Measurements from ENCODE around the gene ADI1. TPM values are rescaled to one million over a fixed set of nuclear protein-coding genes. Genes with fewer than 3 reads are reported as not detected.

ADI1 gene
- total and polyA plus RNA-seq, 2 of the 8 experiments (the other 6 are each of a cell fraction or from before 2014, with no cell fraction given), result 12.2 to 40.2 TPM

DNA sequence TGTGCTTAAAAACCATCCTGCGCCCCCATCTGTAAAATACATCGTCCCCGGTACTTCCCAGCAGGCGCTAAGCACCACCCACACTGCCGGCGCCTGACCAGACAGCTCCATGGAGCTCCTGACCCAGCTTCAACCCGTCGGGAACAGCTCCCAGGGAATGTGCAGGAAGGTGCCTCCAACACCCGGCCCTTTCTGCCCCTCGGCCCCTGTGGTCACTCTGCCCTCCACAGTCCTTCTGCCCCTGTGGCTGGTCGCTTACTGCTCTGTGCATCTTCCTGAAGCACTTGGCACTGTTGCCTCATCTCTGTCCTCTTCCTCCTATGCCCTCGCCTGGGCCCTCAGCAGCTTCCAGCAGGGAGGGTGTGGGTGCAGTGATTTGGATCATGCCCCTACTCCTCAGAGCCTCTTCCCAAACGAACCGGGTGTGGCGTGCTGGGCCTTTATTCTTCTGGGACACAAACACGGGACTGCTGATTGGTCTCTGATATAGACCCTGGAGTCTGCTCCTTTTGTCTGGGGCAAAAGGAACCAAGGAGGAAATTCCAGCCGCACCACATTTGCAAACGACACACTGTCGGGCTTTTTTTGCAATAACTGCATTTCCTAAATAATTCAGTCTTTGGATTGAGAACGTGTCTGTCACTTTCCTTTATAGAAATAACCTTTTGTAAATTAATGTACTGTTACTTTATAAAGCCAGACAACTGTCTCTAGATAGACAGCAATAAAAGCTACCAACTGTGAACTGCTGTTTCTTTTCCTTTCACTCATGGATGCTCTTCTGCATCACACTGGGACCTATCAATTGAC is 65.9 kb downstream of the ADI1 start:
- Histone ChIP-seq H3K79me2 (ENCODE audit: control insufficient read depth in 1 of 2, insufficient read depth in 2 of 2, low read length in 2 of 2) (no peaks in the 10 kb centered on the region), H4K20me1 (replicated peaks in 1 of 2; ENCODE audit: control insufficient read depth in 1 of 2, insufficient read depth in 2 of 2, low read length in 2 of 2) (peaks cover 0 to 6% of the 10 kb centered on the region in 2 experiments), H2BK120ac (replicated peaks; ENCODE audit: low read depth, low read length) (no peak overlapping the region), H4K8ac (ENCODE audit: extremely low read depth, insufficient read depth, low read length) (no peak overlapping the region), H3K4me2 (ENCODE audit: insufficient read depth in 1 of 2, low read depth in 2 of 2, low read length in 2 of 2) (no peak overlapping the region), H3K4me1 (replicated peaks in 1 of 4; ENCODE audit: control insufficient read depth in 3 of 4, insufficient read depth in 4 of 4, low read length in 3 of 4) (no peaks in the 10 kb centered on the region), H3K27ac (ENCODE audit: low read depth, low read length) (no peak overlapping the region), H2AK5ac (ENCODE audit: low read depth, low read length) (no peak overlapping the region), H3K14ac (ENCODE audit: insufficient read length) (no peak overlapping the region), H3K79me1 (ENCODE audit: low read depth, low read length) (peaks cover 2% of the 10 kb centered on the region; the same call in 1 of the 2 replicates), H3K23ac (ENCODE audit: insufficient read length) (no peak overlapping the region), H3K9ac (replicated peaks in 1 of 4; ENCODE audit: extremely low read depth in 1 of 4, low read depth in 3 of 4, low read length in 3 of 4) (no peak overlapping the region), H3K9me3 (ENCODE audit: insufficient read depth in 2 of 2, low read depth in 1 of 2, low read length in 1 of 2) (no peaks in the 10 kb centered on the region), H2AFZ (ENCODE audit: low read length) (no peak overlapping the region), H3K4ac (replicated peaks; ENCODE audit: insufficient read length, low read depth, low read length) (no peak overlapping the region), H3K36me3 (ENCODE audit: control insufficient read depth in 2 of 4, insufficient read depth in 4 of 4, low read length in 3 of 4) (peaks cover 0 to 7% (median 2%) of the 10 kb centered on the region in 4 experiments; a peak in 2 of 8 replicates), H2BK20ac (ENCODE audit: low read length) (no peak overlapping the region), H3K18ac (ENCODE audit: extremely low read depth, low read length) (no peak overlapping the region), H3K4me3 (ENCODE audit: extremely low read depth in 1 of 4, insufficient read depth in 2 of 4, low read depth in 3 of 4, low read length in 4 of 4) (no peak overlapping the region), H2BK5ac (ENCODE audit: low read depth, low read length) (no peak overlapping the region), H3K27me3 (replicated peaks in 1 of 4; ENCODE audit: control insufficient read depth in 3 of 4, extremely low read depth in 1 of 4, insufficient read depth in 3 of 4, low read length in 3 of 4) (no peaks in the 10 kb centered on the region), H2BK12ac (ENCODE audit: low read depth, low read length) (no peak overlapping the region), H3K56ac (replicated peaks; ENCODE audit: insufficient read length, low read depth, low read length) (no peak overlapping the region), H3K23me2 (ENCODE audit: low read depth, low read length) (no peaks in the 10 kb centered on the region), H4K5ac (ENCODE audit: insufficient read length, low read depth, low read length) (no peak overlapping the region), H2BK15ac (ENCODE audit: low read length) (no peak overlapping the region), H4K91ac (replicated peaks; ENCODE audit: insufficient read length, low read length) (no peak overlapping the region)
- POLR2A ChIA-PET (ENCODE audit: partially characterized antibody), result no interaction called here
- DNase-seq (ENCODE audit: low read depth in 1 of 2, low spot score in 2 of 2), result peak in 1 of 2 experiments; percentile 32
- FAIRE-seq, result no peak
- CTCF ChIA-PET (ENCODE audit: partially characterized antibody), result interaction anchor here (3.2 to 5.4 kb wide), 3 partner anchors 9 to 30 kb away, joined by 20 to 51 read pairs (median 33); no protein-coding TSS in a partner anchor
- WGBS, 2 experiments (ENCODE audit: extremely low coverage in 1 of 2, insufficient coverage in 1 of 2, insufficient read length in 1 of 2, insufficient replicate concordance in 2 of 2, low coverage in 1 of 2, low lambda C conversion rate in 2 of 2, missing lambda C conversion rate in 1 of 2), result 92% methylated on average over 20 of the region's 20 CpGs; no CpG with 5 or more reads in 1 of the 2 experiments
- TF ChIP-seq PHF8 (conservative IDR thresholded peaks at IDR 0.05; ENCODE audit: low read depth, low read length) (no peak), EGR1 (IDR thresholded peaks at IDR 0.05; ENCODE audit: borderline replicate concordance, low read depth, low read length) (no peak), NANOG (IDR thresholded peaks at IDR 0.05; ENCODE audit: insufficient read depth, low read depth, low read length, poor library complexity, severe bottlenecking) (no peak), HDAC2 (IDR thresholded peaks at IDR 0.05; ENCODE audit: borderline replicate concordance in 1 of 2, low read depth in 2 of 2, low read length in 2 of 2) (no peak), TBP (IDR thresholded peaks at IDR 0.05; ENCODE audit: low read depth, low read length) (no peak), CHD1 (IDR thresholded peaks at IDR 0.05; ENCODE audit: low read depth, low read length) (no peak), POLR2A (IDR thresholded peaks at IDR 0.05; ENCODE audit: control extremely low read depth in 1 of 2, low read depth in 2 of 2, low read length in 2 of 2) (no peak), SUZ12 (IDR thresholded peaks at IDR 0.05; ENCODE audit: low read length) (no peak)
- TF ChIP-seq, protein P1, sequence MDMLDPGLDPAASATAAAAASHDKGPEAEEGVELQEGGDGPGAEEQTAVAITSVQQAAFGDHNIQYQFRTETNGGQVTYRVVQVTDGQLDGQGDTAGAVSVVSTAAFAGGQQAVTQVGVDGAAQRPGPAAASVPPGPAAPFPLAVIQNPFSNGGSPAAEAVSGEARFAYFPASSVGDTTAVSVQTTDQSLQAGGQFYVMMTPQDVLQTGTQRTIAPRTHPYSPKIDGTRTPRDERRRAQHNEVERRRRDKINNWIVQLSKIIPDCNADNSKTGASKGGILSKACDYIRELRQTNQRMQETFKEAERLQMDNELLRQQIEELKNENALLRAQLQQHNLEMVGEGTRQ (IDR thresholded peaks at IDR 0.05; ENCODE audit: low read length), result no peak
- TF ChIP-seq, protein P2, sequence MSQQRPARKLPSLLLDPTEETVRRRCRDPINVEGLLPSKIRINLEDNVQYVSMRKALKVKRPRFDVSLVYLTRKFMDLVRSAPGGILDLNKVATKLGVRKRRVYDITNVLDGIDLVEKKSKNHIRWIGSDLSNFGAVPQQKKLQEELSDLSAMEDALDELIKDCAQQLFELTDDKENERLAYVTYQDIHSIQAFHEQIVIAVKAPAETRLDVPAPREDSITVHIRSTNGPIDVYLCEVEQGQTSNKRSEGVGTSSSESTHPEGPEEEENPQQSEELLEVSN (IDR thresholded peaks at IDR 0.05), result no peak

Data from H1 (cell line).